GM19397 (cell line): Measurements from ENCODE around the gene MAN1C1.

Source experiments
- ATAC-seq: cut with Tn5 transposase; IDR thresholded peaks from one replicate; pipeline ENCODE4 v1.9.1; 2021; ENCODE audit warnings: mild to moderate bottlenecking, moderate library complexity; ENCODE audit not compliant: unreplicated experiment

Gene MAN1C1

DNA sequence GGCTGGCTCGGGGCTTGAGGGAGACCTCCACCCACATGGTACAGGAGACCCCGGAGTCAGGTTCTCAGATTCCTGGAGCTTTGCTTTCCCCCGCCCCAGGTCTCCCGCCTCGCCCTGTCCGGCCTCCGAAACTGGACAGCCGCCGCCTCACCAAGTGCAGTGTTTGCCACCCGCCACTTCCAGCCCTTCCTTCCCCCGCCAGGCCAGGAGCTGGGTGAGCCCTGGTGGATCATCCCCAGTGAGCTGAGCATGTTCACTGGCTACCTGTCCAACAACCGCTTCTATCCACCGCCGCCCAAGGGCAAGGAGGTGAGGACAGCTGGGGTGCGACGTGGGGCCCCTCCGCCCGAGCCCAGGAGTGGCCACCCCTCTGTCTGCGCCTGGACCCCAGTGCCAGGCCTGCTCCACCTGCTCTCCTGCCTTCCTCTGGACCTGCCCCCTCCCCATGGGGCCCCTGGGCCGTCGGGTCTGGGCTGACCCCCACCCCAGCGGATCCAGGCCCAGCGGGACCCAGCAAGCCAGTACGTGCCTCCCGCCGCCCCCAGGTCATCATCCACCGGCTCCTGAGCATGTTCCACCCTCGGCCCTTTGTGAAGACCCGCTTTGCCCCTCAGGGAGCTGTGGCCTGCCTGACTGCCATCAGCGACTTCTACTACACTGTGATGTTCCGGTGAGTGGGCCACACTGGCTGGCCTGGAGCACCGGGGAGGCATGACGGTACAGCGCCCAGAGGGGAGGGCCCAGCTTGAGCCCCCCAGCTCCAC, 192.1 kb downstream of the MAN1C1 start:
- ATAC-seq, result no peak

DNA sequence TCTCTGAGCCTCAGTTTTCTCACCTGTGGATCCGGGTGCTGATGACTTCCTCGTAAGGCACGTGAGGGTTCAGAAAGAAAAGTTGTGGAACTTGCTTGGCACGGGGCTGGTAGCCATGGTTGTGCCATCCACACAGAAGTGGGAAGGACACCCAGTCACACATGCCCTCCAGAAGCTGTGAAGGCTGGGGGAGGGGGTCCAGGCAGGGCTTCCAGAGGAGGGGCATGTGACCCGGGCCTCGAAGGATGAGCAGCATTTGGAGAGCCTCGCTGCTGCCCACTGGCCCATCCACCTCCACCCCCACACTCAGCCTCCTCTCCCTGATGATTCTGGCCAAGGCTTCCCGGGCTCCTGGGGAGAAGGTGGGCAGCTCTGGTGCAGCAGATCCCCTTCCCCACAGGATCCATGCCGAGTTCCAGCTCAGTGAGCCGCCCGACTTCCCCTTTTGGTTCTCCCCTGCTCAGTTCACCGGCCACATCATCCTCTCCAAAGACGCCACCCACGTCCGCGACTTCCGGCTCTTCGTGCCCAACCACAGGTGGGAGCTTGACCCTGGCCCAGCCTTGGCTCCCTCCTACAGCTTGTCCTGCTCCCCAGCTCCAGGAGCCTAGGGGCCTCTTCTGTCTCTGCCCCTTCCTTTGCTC, 192.8 kb downstream of the MAN1C1 start:
- ATAC-seq, result no peak

DNA sequence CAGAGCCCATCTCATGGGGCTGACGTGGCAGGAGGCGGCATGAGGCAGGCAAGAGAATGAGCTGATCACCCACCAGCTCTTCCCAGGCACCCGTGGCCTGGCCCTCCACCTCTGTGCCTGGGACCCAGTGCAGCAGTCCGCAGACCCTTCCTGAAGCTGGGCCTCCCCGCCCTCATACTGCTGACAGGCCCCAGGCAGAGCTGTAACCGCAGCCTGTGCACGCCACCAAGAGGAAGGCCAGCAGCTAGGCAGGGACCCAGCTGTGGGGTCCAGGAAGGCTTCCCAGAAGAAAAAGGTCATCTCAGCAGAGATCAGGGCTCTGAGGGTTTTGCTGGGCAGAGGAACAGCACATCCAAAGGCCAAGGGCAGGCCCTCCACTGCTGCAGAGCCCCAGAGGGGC, 193.3 kb downstream of the MAN1C1 start:
- no peak for ATAC-seq

DNA sequence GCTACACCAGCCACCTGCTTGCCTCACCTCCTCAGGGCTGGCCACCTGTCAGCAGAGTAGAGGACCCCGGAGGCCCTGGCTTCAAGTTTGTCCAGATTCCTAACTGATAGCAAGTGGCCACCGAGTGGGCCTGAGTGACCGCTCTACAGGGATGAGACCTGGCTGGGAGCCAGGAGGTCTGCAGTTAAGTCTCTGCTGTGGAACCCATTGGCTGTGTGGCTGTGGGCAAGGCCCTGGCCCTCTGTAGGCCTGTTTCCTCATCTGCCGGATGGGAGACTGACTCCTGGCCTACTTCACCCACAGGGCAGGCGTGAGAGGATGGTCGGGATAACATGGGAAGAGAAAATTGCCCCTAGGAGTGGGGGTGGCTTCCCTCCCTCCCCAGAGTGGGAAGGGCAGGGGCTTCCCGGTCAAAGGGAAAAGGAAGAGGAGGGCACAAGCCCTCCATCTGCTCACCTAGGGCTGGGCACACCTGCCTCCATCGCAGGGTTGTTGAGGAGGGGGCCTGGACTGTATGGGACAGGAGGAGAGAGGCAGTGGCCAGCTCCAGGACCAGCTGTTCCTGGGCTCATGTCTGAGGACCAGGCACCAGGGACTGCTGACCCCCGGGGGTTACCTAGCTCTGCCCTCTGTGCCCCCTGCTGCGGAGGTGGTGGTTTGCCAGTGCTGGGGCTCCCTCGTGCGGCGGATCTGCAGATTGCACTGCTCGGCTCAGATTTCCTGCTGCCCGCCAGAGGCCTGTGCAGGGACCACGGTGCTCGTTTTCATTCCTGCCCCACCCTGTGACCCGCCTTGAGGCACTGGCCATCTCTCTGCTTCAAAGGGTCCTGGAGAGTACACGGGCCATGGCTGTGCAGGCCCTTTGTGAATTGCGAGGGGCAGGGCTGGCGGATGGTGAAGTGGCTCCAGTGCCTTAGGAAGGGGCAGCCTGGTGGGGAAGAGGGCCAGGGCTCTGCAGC, 194.0 kb downstream of the MAN1C1 start:
- no peak for ATAC-seq

DNA sequence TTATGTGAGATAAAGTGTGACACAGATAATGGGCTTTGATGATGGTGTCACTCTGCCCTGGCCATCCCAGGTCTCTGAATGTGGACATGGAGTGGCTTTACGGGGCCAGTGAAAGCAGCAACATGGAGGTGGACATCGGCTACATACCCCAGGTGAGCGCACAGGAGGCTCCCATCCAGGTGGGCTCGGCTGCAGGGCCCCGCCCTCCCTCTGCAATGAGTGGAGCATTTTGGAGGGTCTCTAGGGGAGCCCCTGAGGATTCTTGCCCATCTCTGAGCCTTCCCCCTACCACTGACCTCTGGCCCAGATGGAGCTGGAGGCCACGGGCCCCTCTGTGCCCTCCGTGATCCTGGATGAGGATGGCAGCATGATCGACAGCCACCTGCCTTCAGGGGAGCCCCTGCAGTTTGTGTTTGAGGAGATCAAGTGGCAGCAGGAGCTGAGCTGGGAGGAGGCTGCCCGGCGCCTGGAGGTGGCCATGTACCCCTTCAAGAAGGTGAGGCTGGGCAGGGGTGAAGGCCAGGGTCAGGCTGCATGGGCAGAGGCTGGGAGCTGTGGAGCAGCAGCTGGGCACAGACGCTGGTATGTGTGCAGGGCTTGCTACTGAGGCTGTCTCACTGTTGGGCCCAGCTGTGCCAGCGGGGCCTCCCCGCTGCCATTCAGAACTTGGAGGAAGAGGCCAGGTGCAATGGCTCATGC, 194.9 kb downstream of the MAN1C1 start:
- ATAC-seq, result no peak

DNA sequence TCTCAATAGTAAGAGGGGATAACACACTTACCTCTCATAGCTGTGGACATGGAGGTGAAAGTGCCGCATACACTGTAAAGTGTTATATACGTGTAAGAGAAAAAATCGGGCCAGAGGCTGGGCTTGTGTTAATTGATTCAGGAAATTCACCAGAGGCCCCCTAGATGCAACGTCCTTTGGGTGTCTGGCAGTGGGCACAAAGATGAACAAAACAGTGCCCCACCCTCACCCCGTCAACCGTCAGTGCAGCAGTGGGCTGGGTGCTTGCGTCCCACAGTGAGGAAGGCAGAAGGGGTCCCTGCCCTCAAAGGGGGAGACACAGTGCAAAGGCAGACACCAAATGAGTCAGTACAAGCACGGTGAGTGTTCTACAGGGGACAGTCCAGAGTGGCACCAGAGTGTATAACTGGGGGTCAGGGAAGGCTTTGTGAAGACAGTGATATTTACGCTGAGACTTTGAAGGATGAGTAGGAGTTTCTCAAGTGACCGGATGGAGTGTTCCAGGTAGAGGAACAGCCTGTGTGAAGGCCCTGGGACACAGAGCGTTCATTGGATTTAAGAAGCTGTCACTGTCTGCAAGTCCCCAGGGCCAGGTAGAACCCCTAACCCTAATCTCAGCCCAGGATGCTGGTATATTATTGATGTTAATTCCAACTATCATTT, 196.6 kb downstream of the MAN1C1 start:
- ATAC-seq, result no peak

DNA sequence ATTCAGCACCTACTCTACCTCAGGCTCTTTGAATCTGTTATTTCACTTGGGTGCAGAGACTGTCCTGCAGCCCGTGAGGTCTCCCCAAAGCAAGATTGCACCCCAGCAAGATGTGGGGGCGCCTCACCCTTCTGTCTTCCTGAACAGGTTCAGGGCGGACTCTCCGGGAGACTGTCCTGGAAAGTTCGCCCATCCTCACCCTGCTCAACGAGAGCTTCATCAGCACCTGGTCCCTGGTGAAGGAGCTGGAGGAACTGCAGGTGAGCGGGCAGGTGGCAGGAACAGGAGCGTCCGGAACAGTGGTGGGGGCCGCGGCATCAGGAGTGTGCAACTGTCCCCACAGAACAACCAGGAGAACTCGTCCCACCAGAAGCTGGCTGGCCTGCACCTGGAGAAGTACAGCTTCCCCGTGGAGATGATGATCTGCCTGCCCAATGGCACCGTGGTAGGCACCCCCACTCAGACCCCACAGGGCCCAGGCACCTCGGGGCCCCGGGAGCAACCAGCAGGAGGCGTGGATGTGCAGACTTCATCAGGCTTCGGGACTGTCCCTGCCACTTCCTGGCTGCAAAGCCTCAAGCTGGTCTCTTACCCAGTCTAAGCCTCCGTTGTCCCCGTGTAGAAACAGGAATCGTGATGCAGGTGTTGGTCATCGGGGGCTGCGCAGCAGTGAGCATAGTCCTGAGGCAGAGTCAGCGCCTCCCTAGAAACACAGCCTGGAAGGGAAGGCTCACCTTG, 197.3 kb downstream of the MAN1C1 start:
- no peak for ATAC-seq

DNA sequence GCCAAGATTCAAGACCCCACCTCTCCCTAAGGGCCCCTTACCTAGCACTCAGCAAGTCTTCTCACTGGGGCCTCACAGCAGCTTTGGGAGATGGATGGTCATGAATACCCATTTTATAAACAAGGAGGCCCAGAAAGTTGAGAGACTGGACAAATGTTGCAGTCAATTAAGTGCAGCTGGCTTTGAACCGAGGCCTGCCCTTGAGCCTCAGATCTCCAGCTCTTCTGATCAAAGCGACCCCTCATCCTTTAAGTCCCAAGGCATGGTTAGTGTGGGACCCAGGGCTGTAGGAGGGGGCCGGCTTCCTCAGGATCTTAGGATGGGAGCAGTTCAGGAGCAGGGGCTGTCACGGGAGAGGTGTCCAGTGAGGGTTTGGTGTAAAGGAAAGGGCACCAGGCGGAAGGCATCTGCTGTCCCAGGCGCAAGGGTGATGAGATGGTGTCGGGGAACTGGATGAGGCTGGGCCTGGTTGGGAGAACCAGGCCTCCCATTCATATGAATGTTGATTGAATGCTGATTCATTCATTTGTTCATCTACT, 198.0 kb downstream of the MAN1C1 start:
- no peak for ATAC-seq

DNA sequence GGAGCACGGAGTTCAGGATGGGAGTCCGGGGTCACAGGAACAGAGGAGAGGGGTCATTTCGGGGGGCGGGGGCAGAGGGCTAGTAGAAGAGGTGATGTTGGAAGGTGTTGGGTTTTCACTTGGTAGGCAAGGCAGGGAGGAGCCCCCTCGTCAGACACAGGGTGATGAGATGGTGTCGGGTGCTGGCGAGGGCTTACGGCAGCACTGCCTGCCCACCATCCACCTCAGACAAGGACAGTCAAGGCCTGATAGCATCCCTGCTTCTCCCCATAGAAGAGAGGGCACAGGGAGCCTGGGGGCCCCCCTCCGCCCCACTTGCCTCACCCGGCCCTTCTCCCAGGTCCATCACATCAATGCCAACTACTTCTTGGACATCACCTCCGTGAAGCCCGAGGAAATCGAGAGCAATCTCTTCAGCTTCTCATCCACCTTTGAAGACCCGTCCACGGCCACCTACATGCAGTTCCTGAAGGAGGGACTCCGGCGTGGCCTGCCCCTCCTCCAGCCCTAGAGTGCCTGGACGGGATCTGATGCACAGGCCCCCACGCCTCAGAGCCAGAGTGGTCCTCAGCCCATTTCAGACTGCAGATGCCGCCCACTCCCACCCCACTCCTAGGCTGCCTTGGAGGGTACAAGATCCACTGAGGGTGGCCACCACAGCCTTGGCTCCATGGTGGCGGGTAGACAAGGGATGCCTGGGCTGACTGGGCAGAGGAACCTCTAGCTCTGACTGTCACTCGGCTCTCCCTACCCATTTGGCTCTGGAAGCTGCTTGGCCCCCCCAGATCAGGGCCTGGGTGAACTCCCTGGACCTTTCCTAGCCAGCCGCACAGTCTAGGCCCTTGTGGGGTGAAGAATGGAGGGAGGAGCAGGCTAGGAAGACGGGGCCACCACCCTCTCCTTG, 198.9 kb downstream of the MAN1C1 start:
- no peak for ATAC-seq

DNA sequence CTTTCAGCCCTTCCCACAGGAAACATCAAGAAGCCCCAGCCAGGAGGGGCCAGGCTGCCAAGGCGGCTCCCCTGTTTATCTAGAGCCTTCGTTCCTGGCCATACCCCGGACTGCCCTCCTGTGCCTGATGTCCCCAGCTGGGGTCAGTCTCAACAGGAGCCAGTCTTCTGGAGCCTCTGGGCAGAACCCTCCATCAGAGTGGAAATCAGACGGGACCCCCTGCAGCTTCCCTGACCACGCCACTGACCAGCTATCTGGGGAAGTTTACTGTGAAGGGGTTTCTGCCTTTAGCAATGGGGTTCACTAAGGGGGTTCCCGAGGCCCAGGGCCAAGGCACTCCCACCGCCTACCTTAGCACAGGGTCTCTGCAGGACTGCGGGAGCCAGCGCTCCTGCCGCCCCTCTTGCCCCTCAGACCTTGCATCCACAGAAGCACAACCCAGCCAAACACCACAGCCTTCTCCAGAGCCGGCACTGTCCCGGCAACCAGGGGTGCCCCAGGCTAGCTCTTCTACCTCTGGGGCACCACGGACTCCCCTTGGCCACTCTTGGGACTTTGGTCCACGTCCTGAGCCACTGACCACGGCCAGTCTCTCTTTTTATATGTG, 199.6 kb downstream of the MAN1C1 start:
- ATAC-seq, result no peak

DNA sequence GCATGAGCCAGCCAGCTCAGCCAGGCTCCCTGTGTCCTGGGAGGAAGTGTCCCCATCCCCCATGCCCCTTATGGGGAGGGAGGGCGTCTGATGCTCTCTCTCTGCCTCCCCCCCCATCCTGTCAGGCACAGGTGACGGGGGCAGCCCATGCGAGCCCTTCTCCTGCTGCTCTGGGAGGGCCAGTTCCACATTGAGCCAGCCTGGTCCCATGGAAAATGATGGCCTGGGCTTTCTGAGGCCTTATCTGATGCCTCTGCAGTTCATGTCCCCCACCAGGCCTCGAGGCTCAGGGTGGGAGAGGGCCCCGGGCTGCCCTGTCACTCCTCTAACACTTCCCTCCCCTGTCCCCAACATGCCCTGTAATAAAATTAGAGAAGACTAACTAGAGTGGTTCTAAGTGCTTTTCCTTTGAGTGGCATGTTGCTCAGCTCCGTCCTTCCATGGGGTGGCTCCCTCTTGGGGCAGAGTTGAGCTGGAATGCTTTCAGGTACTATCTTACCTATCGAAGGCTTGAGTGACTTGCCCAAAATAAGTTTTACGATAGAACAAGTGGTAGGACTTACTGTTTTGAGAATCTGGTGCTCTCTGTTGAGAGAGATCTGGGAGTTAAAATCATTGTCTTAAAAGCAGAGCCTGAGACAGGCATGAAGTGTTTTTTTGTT, 201.4 kb downstream of the MAN1C1 start:
- ATAC-seq, result no peak

DNA sequence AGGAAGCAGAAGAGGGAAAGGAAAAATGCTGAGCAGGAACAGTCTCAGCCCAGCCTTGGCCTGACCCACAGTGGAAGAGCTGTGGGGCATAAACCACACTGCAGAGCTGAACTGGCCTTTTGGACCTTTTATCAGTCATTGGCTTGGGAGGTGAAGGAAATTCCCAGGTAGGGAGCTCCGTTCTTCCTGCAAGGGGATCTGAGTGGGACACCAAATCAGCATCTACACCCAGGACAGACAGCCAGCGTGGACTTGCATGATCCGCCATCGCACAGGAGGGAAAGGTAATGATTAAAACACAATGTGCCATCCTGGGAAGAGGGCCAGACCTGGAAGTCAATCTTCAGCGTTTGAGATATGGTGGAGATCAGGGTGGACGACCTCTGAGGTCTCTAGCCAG, 202.0 kb downstream of the MAN1C1 start:
- ATAC-seq, result no peak

DNA sequence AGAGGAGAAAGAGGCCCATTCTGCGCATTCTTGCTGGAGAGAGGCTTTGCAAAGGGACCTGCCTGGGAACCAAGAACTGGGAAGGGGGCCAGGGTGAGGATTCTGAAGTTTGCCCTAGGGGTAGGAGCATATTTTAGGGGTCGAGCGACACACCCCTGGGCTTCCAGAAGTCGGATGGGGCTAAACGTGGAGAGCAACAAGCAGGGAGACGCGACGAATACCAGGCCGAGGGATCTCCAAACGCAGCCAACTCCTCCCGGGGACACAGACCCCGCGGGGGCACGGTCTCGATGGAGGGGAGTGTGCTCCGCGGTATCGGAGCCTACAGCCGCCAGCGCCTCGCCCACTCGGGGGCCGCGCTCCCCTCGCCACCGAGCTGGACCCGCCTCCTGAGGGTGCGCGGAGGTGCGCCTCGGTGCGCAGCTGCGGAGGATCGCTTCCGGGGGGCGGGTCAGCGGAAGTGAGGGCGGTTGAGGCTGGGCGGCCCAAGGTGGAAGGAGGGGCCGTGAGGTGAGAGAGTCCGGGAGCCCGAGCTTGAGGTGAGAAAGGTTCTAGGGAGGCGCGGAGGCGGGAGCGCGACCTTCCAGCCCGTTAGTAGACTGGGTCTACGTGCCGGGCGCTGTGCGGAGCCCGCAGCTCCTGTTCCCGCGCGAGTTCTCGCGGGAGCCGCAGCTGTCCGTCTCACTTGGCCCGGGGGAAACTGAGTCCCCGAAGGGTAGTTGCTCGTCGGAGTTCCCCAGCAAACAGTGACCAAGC, 203.1 kb downstream of the MAN1C1 start, which contains the start of gene MTFR1L:
MTFR1L (plus strand) TSS at position 464 of the 756 bp plus-strand sequence. CDS start 3,151 bp downstream, outside the sequence.
- peak; percentile 86 for ATAC-seq

DNA sequence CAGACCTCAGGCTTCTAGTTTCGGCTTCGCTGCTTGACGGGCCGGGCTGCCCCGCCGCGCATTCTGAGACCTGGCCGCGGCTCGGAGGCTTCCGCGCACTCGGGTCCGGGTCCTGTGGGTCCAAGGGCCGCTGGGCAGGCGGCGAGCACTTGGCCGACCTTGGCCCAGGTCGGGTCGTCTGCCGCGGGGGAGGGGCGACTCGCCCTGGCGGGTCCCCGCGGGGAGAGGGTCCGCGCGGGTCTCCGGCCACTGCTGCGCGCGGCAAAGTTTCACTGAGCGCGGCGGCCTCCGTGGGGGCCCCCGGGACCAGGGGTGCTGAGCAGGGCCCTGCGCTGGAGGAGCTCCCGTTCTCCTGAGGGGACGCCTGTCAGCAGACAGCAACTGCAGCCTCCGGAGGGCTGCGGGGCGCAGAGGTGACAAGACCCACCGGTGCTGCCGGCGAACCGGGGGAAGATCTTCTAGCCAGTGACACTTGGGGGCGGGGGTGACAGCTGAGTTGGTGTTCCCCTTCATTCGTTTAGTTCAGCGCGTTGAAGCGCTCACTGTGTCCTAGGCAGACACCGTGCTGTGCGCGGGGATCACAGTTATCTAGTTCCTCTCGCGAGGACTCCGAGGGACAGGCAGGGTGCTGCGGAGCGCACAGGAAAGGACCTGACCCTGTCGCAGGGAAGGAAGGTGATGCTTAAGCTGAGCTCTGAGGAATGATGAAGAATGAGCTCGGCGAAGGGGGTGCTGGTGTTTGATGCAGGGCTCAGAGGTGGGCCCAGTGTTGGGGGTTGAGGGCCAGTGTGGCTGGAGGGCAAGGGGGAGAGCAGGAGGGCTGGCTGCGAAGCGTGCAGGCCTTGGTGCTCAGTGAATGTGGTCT, 203.9 kb downstream of the MAN1C1 start:
- peak; percentile 41 for ATAC-seq

DNA sequence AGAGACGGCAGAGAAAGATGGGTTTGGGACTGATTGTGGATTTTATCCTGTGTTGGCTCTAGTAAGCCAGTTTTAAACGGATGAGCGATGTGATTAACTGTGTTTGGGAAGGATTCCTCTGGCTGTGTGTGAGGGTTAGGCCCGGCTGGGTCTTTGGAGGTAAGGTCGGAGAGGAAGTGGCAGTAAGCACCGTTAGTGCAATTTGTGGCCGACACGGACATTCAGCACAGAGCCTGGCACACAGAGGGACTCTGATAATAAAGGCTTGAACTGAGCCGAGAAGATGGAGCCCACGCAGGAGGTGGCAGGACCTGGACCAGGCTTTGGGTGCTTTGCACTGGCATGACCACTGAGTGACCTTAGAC, 204.5 kb downstream of the MAN1C1 start:
- no peak for ATAC-seq

DNA sequence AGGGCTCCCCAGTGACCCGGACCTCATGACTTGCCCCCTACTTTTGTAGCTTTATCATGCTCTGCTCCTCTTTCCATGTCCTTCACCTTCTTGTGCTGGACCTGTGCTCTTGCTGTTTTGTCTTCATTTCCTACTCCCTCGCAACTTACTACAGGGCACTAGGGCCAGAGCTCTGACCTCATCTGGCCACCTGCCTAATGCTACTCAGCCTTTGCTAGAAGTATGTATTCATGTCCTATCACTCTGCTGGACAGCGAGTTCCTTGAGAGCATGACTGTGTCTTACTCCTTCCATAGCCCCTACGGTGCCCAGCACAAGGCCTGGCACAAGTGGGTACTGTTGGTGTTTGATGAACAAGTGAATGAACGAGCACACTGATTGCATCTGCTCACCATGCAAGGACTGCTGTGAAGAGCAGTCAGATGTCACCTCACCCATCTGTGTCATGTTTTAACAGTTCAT, 205.1 kb downstream of the MAN1C1 start:
- ATAC-seq, result no peak
